ENCODE data around the gene PRKN.

PRKN gene

GRCh38 chr6:161676586-161676985, 1051.0 kb downstream of the PRKN start:
- in situ Hi-C loops (cut with HindIII; ENCODE audit: low sequenced_read_pairs), result no loop called here
- TF ChIP-seq, protein P1, sequence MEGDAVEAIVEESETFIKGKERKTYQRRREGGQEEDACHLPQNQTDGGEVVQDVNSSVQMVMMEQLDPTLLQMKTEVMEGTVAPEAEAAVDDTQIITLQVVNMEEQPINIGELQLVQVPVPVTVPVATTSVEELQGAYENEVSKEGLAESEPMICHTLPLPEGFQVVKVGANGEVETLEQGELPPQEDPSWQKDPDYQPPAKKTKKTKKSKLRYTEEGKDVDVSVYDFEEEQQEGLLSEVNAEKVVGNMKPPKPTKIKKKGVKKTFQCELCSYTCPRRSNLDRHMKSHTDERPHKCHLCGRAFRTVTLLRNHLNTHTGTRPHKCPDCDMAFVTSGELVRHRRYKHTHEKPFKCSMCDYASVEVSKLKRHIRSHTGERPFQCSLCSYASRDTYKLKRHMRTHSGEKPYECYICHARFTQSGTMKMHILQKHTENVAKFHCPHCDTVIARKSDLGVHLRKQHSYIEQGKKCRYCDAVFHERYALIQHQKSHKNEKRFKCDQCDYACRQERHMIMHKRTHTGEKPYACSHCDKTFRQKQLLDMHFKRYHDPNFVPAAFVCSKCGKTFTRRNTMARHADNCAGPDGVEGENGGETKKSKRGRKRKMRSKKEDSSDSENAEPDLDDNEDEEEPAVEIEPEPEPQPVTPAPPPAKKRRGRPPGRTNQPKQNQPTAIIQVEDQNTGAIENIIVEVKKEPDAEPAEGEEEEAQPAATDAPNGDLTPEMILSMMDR (IDR thresholded peaks at IDR 0.05; ENCODE audit: low read depth, low read length), result no peak
- no peak overlapping the region for H3K4me3 ChIP-seq (ENCODE audit: low read depth, low read length)
- DNase-seq (ENCODE audit: low read depth, low spot score), result no peak

DNA sequence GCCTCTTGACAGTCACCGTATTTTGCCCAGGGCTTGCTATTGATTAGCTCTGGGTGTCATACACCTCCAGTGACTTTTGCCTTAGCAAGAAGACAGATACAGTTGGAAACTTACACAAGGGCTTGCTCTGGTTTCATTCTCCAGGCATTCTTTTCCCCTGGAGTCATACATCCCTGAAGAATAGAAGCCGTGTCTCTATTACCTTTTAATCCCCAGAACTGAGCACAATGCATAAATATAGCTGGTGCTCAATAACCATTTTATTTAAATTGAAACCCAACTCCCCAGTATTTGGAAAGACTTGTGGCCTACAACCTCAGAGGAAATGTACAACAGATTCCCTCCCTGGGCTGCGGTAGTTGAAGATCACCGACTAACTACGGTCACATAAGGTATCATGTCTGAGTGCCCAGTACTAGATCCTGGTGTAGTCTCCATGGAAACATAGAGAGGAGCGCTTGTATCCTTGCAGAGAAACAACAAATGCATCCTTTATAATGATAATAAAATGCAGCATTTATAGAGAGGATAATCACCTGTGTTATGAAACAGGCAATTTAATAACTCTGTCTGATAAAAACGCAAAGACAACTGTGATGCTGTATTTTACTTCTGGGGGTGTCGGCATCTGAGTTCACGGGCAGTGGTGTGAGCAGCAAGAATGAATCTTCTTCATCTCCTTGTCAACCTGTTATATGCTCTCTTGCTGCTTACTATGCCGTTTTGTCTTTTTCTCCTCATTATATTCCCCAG, 1052.5 kb downstream of the PRKN start:
- no peak for DNase-seq (ENCODE audit: low read depth, low spot score)
- H3K4me3 ChIP-seq (ENCODE audit: low read depth, low read length), result no peak overlapping the region
- in situ Hi-C loops (cut with HindIII; ENCODE audit: low sequenced_read_pairs), result no loop called here
- TF ChIP-seq, protein P1 (IDR thresholded peaks at IDR 0.05; ENCODE audit: low read depth, low read length), result no peak

DNA sequence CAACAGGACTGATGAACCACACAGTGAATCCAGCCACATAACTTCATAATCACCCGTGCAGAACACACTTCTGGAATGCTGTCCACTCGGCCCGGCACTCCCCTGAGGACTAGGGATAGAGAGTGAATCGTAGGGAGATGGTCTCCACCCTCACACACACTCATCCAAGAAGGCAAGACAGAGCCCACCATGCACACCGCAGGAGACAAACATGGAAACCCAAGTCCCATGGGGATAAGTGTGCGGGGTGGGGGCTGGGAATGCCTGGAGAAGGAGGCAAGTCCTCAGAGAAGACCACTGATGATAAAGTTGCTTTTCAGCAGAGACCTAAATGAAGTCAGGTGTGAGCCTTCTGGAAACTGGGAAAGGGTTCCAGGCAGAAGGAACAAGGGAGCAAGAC, 1054.5 kb downstream of the PRKN start:
- in situ Hi-C loops (cut with HindIII; ENCODE audit: low sequenced_read_pairs), result no loop called here
- TF ChIP-seq, protein P1 (IDR thresholded peaks at IDR 0.05; ENCODE audit: low read depth, low read length), result no peak
- H3K4me3 ChIP-seq (ENCODE audit: low read depth, low read length), result no peak overlapping the region
- DNase-seq (ENCODE audit: low read depth, low spot score), result no peak

GRCh38 chr6:161671117-161671516, 1056.4 kb downstream of the PRKN start:
- no peak for DNase-seq (ENCODE audit: low read depth, low spot score)
- in situ Hi-C loops (cut with HindIII; ENCODE audit: low sequenced_read_pairs), result no loop called here
- H3K4me3 ChIP-seq (ENCODE audit: low read depth, low read length), result no peak overlapping the region
- TF ChIP-seq, protein P1 (IDR thresholded peaks at IDR 0.05; ENCODE audit: low read depth, low read length), result no peak

DNA sequence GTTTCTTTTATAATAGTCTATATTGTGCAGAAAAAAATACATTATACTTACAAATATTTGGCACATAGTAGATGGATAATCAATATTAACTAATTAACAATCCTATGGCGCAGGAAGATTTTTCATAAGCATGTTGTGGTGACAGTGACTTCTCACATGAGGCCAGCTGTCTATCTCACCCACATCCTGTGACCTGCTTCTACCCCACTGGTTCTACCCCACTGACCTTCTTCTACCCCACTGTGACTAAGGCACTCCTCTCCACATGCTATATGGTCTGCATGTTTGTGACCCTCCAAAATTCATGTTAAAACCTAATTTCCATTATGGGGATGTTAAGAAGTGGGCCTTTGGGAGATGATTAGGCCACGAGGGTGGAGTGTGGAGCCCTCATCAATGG, 1058.9 kb downstream of the PRKN start:
- TF ChIP-seq, protein P1 (IDR thresholded peaks at IDR 0.05; ENCODE audit: low read depth, low read length), result no peak
- no peak for DNase-seq (ENCODE audit: low read depth, low spot score)
- H3K4me3 ChIP-seq (ENCODE audit: low read depth, low read length), result no peak overlapping the region
- in situ Hi-C loops (cut with HindIII; ENCODE audit: low sequenced_read_pairs), result no loop called here

DNA sequence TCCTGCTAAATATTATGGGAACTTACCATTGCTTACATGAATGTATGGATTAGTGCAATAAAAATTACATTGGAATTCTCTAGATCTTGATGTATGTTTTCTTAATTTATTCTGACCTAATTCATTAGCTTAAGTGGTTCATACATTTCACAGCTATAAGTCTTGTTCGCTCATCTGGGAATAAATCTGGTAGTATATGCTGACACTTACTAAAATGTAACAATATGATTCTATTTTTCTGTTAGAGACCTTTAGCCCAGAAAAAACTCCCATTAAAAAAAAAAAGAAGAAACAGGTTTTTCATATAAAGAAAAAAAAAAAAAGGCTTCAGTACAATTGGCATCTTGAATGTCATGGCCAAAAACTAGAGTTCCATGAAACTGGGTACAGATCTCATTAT, 1059.6 kb downstream of the PRKN start:
- no peak for DNase-seq (ENCODE audit: low read depth, low spot score)
- TF ChIP-seq, protein P1 (IDR thresholded peaks at IDR 0.05; ENCODE audit: low read depth, low read length), result no peak
- in situ Hi-C loops (cut with HindIII; ENCODE audit: low sequenced_read_pairs), result no loop called here
- H3K4me3 ChIP-seq (ENCODE audit: low read depth, low read length), result no peak overlapping the region

Measured in astrocyte of the spinal cord (primary cell).